ENCODE measurements around the gene ASB10.

DNA sequence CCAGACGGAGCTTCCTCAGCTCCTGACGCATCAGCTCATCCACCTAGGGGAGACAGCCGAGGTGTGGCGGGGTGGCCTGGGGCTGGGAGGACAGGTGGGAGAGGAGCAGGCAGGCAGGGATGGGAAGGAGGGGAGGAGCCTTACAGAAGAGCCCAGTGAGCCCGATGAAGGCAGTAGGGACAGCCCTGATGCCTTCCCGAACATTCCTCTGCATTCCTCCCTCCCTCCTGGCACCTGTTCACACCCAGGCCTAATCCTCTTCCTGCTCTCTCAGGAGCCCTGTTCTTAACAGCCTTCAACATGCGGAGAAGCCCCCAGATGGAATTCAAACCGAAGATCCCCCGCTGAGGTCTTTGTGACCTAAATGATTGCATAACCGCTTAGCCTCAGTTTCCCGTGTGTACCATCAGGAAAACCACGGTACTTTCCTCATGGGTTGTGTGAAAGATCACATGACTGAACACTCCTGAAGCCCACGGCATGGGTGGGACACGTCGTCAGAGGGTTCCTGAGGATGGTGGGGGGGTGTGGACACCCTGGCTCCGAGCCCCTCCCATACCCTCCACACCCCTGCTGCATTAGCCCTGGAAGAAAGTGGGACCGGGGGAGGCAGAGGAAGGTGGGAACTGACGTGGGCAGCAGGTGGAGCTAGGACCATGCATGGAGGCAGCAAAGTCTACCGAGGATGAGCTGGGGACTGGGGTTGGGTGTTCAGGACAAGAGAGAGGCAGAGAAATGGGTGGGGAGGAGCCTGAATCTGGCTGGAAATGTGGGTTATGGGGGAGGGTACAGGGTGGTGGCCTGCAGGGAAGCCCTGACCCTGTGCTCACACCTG is 8.8 kb upstream of the ASB10 start:
- TF ChIP-seq, protein P1, sequence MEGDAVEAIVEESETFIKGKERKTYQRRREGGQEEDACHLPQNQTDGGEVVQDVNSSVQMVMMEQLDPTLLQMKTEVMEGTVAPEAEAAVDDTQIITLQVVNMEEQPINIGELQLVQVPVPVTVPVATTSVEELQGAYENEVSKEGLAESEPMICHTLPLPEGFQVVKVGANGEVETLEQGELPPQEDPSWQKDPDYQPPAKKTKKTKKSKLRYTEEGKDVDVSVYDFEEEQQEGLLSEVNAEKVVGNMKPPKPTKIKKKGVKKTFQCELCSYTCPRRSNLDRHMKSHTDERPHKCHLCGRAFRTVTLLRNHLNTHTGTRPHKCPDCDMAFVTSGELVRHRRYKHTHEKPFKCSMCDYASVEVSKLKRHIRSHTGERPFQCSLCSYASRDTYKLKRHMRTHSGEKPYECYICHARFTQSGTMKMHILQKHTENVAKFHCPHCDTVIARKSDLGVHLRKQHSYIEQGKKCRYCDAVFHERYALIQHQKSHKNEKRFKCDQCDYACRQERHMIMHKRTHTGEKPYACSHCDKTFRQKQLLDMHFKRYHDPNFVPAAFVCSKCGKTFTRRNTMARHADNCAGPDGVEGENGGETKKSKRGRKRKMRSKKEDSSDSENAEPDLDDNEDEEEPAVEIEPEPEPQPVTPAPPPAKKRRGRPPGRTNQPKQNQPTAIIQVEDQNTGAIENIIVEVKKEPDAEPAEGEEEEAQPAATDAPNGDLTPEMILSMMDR (conservative IDR thresholded peaks at IDR 0.05; ENCODE audit: low read depth, low read length), result no peak
- TF ChIP-seq RAD21 (IDR thresholded peaks at IDR 0.05; ENCODE audit: low read length), result no peak
- TF ChIP-seq POLR2A (IDR thresholded peaks at IDR 0.05; ENCODE audit: low read depth, low read length), result no peak
- no peak for TF ChIP-seq RFX5 (IDR thresholded peaks at IDR 0.05; ENCODE audit: low read depth, low read length)
- TF ChIP-seq, protein P2, sequence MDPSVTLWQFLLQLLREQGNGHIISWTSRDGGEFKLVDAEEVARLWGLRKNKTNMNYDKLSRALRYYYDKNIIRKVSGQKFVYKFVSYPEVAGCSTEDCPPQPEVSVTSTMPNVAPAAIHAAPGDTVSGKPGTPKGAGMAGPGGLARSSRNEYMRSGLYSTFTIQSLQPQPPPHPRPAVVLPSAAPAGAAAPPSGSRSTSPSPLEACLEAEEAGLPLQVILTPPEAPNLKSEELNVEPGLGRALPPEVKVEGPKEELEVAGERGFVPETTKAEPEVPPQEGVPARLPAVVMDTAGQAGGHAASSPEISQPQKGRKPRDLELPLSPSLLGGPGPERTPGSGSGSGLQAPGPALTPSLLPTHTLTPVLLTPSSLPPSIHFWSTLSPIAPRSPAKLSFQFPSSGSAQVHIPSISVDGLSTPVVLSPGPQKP (IDR thresholded peaks at IDR 0.05; ENCODE audit: borderline replicate concordance, low read depth, low read length), result no peak
- TF ChIP-seq CHD1 (IDR thresholded peaks at IDR 0.05; ENCODE audit: low read depth, low read length), result no peak
- TF ChIP-seq SMC3 (IDR thresholded peaks at IDR 0.05; ENCODE audit: low read depth, low read length), result no peak

Measured in IMR-90 (cell line).